GM12878 (cell line): ENCODE data around the gene ZNF860. TPM values are rescaled to one million over a fixed set of nuclear protein-coding genes. Genes with fewer than 3 reads are reported as not detected.

Source experiments
- ATAC-seq: fragments of 200-7000 bp; cut with Tn5 transposase; 3 replicates; pipeline ENCODE4 v1.9.1; 2020; ENCODE audit warnings: mild to moderate bottlenecking, moderate library complexity
- Bru-seq: library from RNA; stranded (reverse); fragments of 400-500 nt; gene quantifications from one replicate; lab custom pipeline; 2021; lab: Mats Ljungman, UMichigan
- BruChase-seq, 2 experiments: library from RNA; stranded (reverse); fragments of 400-500 nt; gene quantifications; one replicate each; lab custom pipeline; 2021; lab: Mats Ljungman, UMichigan
- BruUV-seq: library from RNA; stranded (reverse); fragments of 400-500 nt; replicated peaks from 2 replicates; lab custom pipeline; 2021; lab: Mats Ljungman, UMichigan
- CTCF ChIA-PET: fragments of 300-600 bp; sonication (Branson Sonifier 250); formaldehyde crosslinking; extraction: SDS; loops from one replicate; lab custom pipeline; 2021; ENCODE audit warnings: inconsistent platforms; lab: Yijun Ruan, JAX
- POLR2A ChIA-PET: fragments of 350-600 bp; formaldehyde crosslinking; extraction: SDS; loops from one replicate; lab custom pipeline; 2021; ENCODE audit warnings: inconsistent platforms; lab: Charles Lee
- RAD21 ChIA-PET: fragments of 300-600 bp; sonication (Branson Sonifier 250); formaldehyde crosslinking; loops from one replicate; lab custom pipeline; 2023; ENCODE audit warnings: antibody characterized with exemption; ENCODE audit not compliant: unreplicated experiment; lab: Charles Lee
- SMC1A ChIA-PET: fragments of 300-600 bp; sonication (Branson Sonifier 250); formaldehyde crosslinking; loops from one replicate; lab custom pipeline; 2023; ENCODE audit not compliant: unreplicated experiment, uncharacterized antibody; lab: Charles Lee
- DNase-seq: peaks from one replicate; pipeline ENCODE4 v3.0.0-alpha.2; 2011; ENCODE audit warnings: low read depth, low spot score
- FAIRE-seq: peaks from 3 replicates; lab custom pipeline; 2011; peaks lifted over from hg19 to GRCh38; lab: Jason Lieb, UNC
- H2AFZ ChIP-seq: 2 replicates; pipeline ENCODE4 v1.6.0; 2011; ENCODE audit warnings: low read depth, low read length, control low read depth; ENCODE audit not compliant: control insufficient read depth
- H3K27ac ChIP-seq: 2 replicates; pipeline ENCODE4 v1.5.1; 2011; ENCODE audit warnings: control low read depth; ENCODE audit not compliant: control insufficient read depth, insufficient read depth
- H3K27me3 ChIP-seq, 2 experiments: replicated peaks in 1 of 2; 2 replicates each; pipeline versions ENCODE4 v1.6.0 to v1.6.1; 2011; ENCODE audit warnings: low read length in 1 of 2; ENCODE audit not compliant: control insufficient read depth in 2 of 2, insufficient read depth in 2 of 2
- H3K36me3 ChIP-seq, 2 experiments: 2 replicates each; pipeline ENCODE4 v1.5.1; 2011; ENCODE audit warnings: low read length in 1 of 2; ENCODE audit not compliant: control insufficient read depth in 2 of 2, insufficient read depth in 2 of 2
- H3K4me1 ChIP-seq: 2 replicates; pipeline ENCODE4 v1.6.1; 2011; ENCODE audit warnings: mild to moderate bottlenecking, low read length, moderate library complexity, mixed read lengths; ENCODE audit not compliant: control insufficient read depth, insufficient read depth
- H3K4me2 ChIP-seq: 2 replicates; pipeline ENCODE4 v1.6.0; 2011; ENCODE audit warnings: control low read depth; ENCODE audit not compliant: control insufficient read depth, insufficient read depth
- H3K4me3 ChIP-seq: fragments of 200-600 bp; sonication (generic); 2 replicates; pipeline ENCODE4 v1.5.1; 2016
- H3K79me2 ChIP-seq: 2 replicates; pipeline ENCODE4 v1.6.0; 2011; ENCODE audit warnings: low read length; ENCODE audit not compliant: control insufficient read depth, insufficient read depth
- H3K9ac ChIP-seq: 2 replicates; pipeline ENCODE4 v1.8.0; 2011; ENCODE audit warnings: low read length, control low read depth, mixed read lengths; ENCODE audit not compliant: control insufficient read depth, insufficient read depth
- H3K9me3 ChIP-seq: replicated peaks from 3 replicates; pipeline ENCODE4 v1.5.1; 2011; ENCODE audit warnings: mild to moderate bottlenecking, low read length; ENCODE audit not compliant: control insufficient read depth, insufficient read depth
- H4K20me1 ChIP-seq: 2 replicates; pipeline ENCODE4 v1.6.0; 2011; ENCODE audit not compliant: control insufficient read depth, insufficient read depth
- E2F4 ChIP-seq: IDR thresholded peaks from 2 replicates; pipeline ENCODE4 v1.6.1; 2012; ENCODE audit warnings: low read depth, low read length, improper control_type of control experiment
- RAD21 ChIP-seq: IDR thresholded peaks from 2 replicates; pipeline ENCODE4 v1.6.1; 2011; ENCODE audit warnings: mild to moderate bottlenecking, low read depth, low read length, moderate library complexity; ENCODE audit not compliant: insufficient read depth
- RELB ChIP-seq: fragments of 450-650 bp; IDR thresholded peaks from 2 replicates; pipeline ENCODE4 v1.6.1; 2017; ENCODE audit warnings: low read depth, mild to moderate bottlenecking, moderate library complexity
- SUZ12 ChIP-seq: fragments of 200-600 bp; sonication (generic); IDR thresholded peaks from one replicate; pipeline ENCODE4 v1.6.1; 2018; ENCODE audit warnings: antibody characterized with exemption, mild to moderate bottlenecking; ENCODE audit not compliant: unreplicated experiment
- WGBS: methylation state at CpG from one replicate; pipeline ENCODE4 v1.1.6; 2016; ENCODE audit warnings: low lambda C conversion rate; ENCODE audit not compliant: insufficient replicate concordance, insufficient coverage; ENCODE audit errors: missing lambda C conversion rate; 5-methylcytosine and 5-hydroxymethylcytosine counted together
- in situ Hi-C: fragments of 300-500 bp; cut with MboI; formaldehyde crosslinking; loops from 9 replicates; pipeline ENCODE4 v1.14.3; 2018; ENCODE audit warnings: mixed read lengths
- intact Hi-C: fragments of 100-400 bp; cut with micrococcal nuclease; formaldehyde crosslinking; loops from one replicate; pipeline ENCODE4 v1.14.2; 2022; ENCODE audit not compliant: unreplicated experiment
- long read RNA-seq, 2 experiments: library from polyadenylated mRNA; unstranded; transcript quantifications; one replicate each; pipeline ENCODE4 v2.0.0, GENCODE V29; 2019 to 2020
- polyA minus RNA-seq, 3 experiments: library from RNA; depleted of rRNA, polyadenylated mRNA; stranded (reverse); fragments of >200 nt; gene quantifications; 2 replicates each; pipeline ENCODE4 v1.2.3, GENCODE V29; 2011
- polyA plus RNA-seq, 11 experiments: library from polyadenylated mRNA; depleted of rRNA in 4 of 11; unstranded in 6 of 11; stranded (reverse) in 5 of 11; fragments of >200 nt; fragmentation: Nextera tagmentation in 4 of 11; fragmentation: Illumina TruSeq in 1 of 11; extraction: Ambion mirVana in 4 of 11; extraction: Trizol in 1 of 11; gene quantifications; 1 replicate in 1 of 11; 2 replicates in 10 of 11; pipeline versions ENCODE4 v1.2.1 to v1.2.3, GENCODE V29; 2011 to 2016; ENCODE audit warnings: inconsistent platforms in 2 of 11, missing spikeins in 2 of 11, low read depth in 1 of 11
- total RNA-seq, 4 experiments: library from RNA; depleted of rRNA in 3 of 4; stranded (reverse); fragments of >200 nt in 3 of 4; fragmentation: Illumina TruSeq in 1 of 4; extraction: Trizol in 1 of 4; gene quantifications; 2 replicates each; pipeline versions ENCODE4 v1.2.1 to v1.2.3, GENCODE V29; 2013 to 2021

The ZNF860 gene
- total RNA-seq (2013; cell fraction: nucleolus; rRNA removed), result not detected in 2 replicates
- total RNA-seq (2014; rRNA removed), result not detected in 2 replicates
- total RNA-seq (2014; rRNA removed; fragmentation: Illumina TruSeq; extraction: Trizol), result not detected in 2 replicates
- not detected in 2 replicates for total RNA-seq (2021)
- not detected for polyA plus RNA-seq (2011; ENCODE audit: low read depth)
- not detected in 2 replicates for polyA plus RNA-seq (2011; rRNA removed)
- not detected in 2 replicates for polyA plus RNA-seq (2011; cell fraction: cytosol; rRNA removed)
- polyA plus RNA-seq (2011; cell fraction: nucleus; rRNA removed), result not detected in 2 replicates
- polyA plus RNA-seq (2012), result not detected in 2 replicates
- polyA plus RNA-seq (2014; fragmentation: Illumina TruSeq; extraction: Trizol), result not detected in 2 replicates
- polyA plus RNA-seq (2014; fragmentation: Nextera tagmentation; extraction: Ambion mirVana), result not detected
- not detected in 2 replicates for polyA plus RNA-seq (2014; rRNA removed)
- polyA plus RNA-seq (2016; fragmentation: Nextera tagmentation; extraction: Ambion mirVana), result not detected
- not detected in 2 replicates for polyA minus RNA-seq (2011; rRNA and poly(A)+ RNA removed)
- not detected in 2 replicates for polyA minus RNA-seq (2011; cell fraction: cytosol; rRNA and poly(A)+ RNA removed)
- not detected in 2 replicates for polyA minus RNA-seq (2011; cell fraction: nucleus; rRNA and poly(A)+ RNA removed)
- not detected for Bru-seq, nascent RNA
- percentile 9 among the genes with signal in this experiment for BruChase-seq, experiment 1, labeled RNA remaining after a 6-hour chase
- percentile 18 among the genes with signal in this experiment for BruChase-seq, experiment 2, labeled RNA remaining after a 2-hour chase
- long read RNA-seq, experiment 1, result 0 reads
- long read RNA-seq, experiment 2, result 0 reads

GRCh38 chr3:31981206-31982181 is at the start of gene ZNF860, which contains the start of gene OSBPL10:
ZNF860 (plus strand) TSS chr3:31981750; CDS start chr3:31989080, 7,330 bp downstream.
OSBPL10 (minus strand) TSS chr3:31981262; CDS start chr3:31981179, 83 bp downstream.
- no peaks in the 10 kb centered on the region for H3K79me2 ChIP-seq
- H3K27ac ChIP-seq, result no peak within 1 kb of the TSS
- H3K4me1 ChIP-seq, result peaks cover 20% of the 10 kb centered on the region
- peaks cover 10 to 22% of the 10 kb centered on the region in 2 experiments for H3K27me3 ChIP-seq
- no peaks in the 10 kb centered on the region for H3K36me3 ChIP-seq
- H3K4me3 ChIP-seq, result peak within 1 kb of the TSS; percentile 58; the same call in 1 of the 2 replicates
- no TSS peak for BruUV-seq
- peak within 1 kb of the TSS; percentile 92 for H3K4me2 ChIP-seq
- intact Hi-C loops (no loop called here), in situ Hi-C loops (no loop called here)
- H3K9ac ChIP-seq, result no peak within 1 kb of the TSS
- H2AFZ ChIP-seq, result peak within 1 kb of the TSS; percentile 34
- ChIA-PET SMC1A (interaction anchor here (1.0 to 1.3 kb wide), 2 partner anchors 20 to 26 kb away, joined by 3 read pairs; no protein-coding TSS in a partner anchor), CTCF (no interaction called here), POLR2A (no interaction called here), RAD21 (no interaction called here)
- 7% methylated on average over 60 of the region's 65 CpGs for WGBS
- H3K9me3 ChIP-seq, result no peaks in the 10 kb centered on the region
- DNase-seq (no peak), FAIRE-seq (no peak), ATAC-seq (peak; percentile 47)
- TF ChIP-seq RAD21, result no peak
- no peak for TF ChIP-seq RELB
- TF ChIP-seq E2F4, result no peak
- peak; percentile 67 for TF ChIP-seq SUZ12
- no peaks in the 10 kb centered on the region for H4K20me1 ChIP-seq
